GM21360 (cell line): Measurements from ENCODE around the gene PDXP.

ENCODE experiments used
- ATAC-seq: cut with Tn5 transposase; IDR thresholded peaks from one replicate; pipeline ENCODE4 v1.9.1; 2021; ENCODE audit warnings: mild to moderate bottlenecking, moderate library complexity; ENCODE audit not compliant: unreplicated experiment

Gene PDXP

GRCh38 chr22:37627545-37627944, 31.0 kb upstream of the PDXP start:
- no peak for ATAC-seq

GRCh38 chr22:37628830-37629229, 29.7 kb upstream of the PDXP start:
- no peak for ATAC-seq

GRCh38 chr22:37629928-37630327, 28.6 kb upstream of the PDXP start:
- no peak for ATAC-seq

- no peak for ATAC-seq
Measured at GRCh38 chr22:37630839-37631435, 27.6 kb upstream of the PDXP start.

GRCh38 chr22:37631448-37632173, 26.9 kb upstream of the PDXP start:
- ATAC-seq: no peak

GRCh38 chr22:37632174-37633088, 26.1 kb upstream of the PDXP start:
- ATAC-seq: no peak

- peak; percentile 45 for ATAC-seq
Measured at GRCh38 chr22:37633089-37633624, 25.4 kb upstream of the PDXP start.

GRCh38 chr22:37633625-37634416, 24.7 kb upstream of the PDXP start:
- peak; percentile 50 for ATAC-seq

- ATAC-seq: no peak
Measured at GRCh38 chr22:37634417-37634924, 24.1 kb upstream of the PDXP start.

- ATAC-seq: no peak
Measured at GRCh38 chr22:37635157-37635556, 23.4 kb upstream of the PDXP start.

GRCh38 chr22:37636186-37636948, 22.2 kb upstream of the PDXP start:
- no peak for ATAC-seq

- ATAC-seq: no peak
Measured at GRCh38 chr22:37636949-37637273, 21.6 kb upstream of the PDXP start.

- no peak for ATAC-seq
Measured at GRCh38 chr22:37638391-37639069, 20.0 kb upstream of the PDXP start.

GRCh38 chr22:37639070-37639760, 19.3 kb upstream of the PDXP start, which contains the start of gene SH3BP1:
SH3BP1 (plus strand) TSS chr22:37639669; CDS start chr22:37639788, 119 bp downstream.
- no peak for ATAC-seq

- no peak for ATAC-seq
Measured at GRCh38 chr22:37639771-37640590, 18.5 kb upstream of the PDXP start.

GRCh38 chr22:37640591-37641560, 17.6 kb upstream of the PDXP start:
- ATAC-seq: no peak

GRCh38 chr22:37641561-37641949, 17.0 kb upstream of the PDXP start:
- no peak for ATAC-seq
